ENCODE data around the gene NOC2L.
"Not testable (repeated sequence)": the region's sequence is repeated elsewhere in the genome, so short reads cannot be mapped to it uniquely, and the experiment has no call there.

NOC2L gene

GRCh38 chr1:960363-961131 is 1.5 kb upstream of the NOC2L start, which contains the start of gene KLHL17:
Gene KLHL17, plus strand, starts transcription at chr1:960584. Its CDS starts 110 bp downstream, at chr1:960694.
- peak; percentile 76 for DNase-seq

GRCh38 chr1:959731-960362 is 791 bp upstream of the NOC2L start:
- no peak for DNase-seq

GRCh38 chr1:956636-957035 is 2.4 kb downstream of the NOC2L start:
- no peak for DNase-seq

GRCh38 chr1:955474-955873 is 3.6 kb downstream of the NOC2L start:
- DNase-seq, result no peak

- DNase-seq, result no peak
Observed at GRCh38 chr1:954927-955326, 4.1 kb downstream of the NOC2L start.

GRCh38 chr1:953524-954320 is 5.3 kb downstream of the NOC2L start:
- DNase-seq, result no peak

GRCh38 chr1:952603-953002 is 6.5 kb downstream of the NOC2L start:
- DNase-seq, result no peak

GRCh38 chr1:952201-952600 is 6.9 kb downstream of the NOC2L start:
- DNase-seq, result no peak

- no peak for DNase-seq
Observed at GRCh38 chr1:951364-951763, 7.7 kb downstream of the NOC2L start.

- DNase-seq, result no peak
Observed at GRCh38 chr1:950881-951280, 8.2 kb downstream of the NOC2L start.

- DNase-seq, result no peak
Observed at GRCh38 chr1:950268-950667, 8.8 kb downstream of the NOC2L start.

GRCh38 chr1:947958-948357 is 11.1 kb downstream of the NOC2L start:
- no peak for DNase-seq

- not testable (repeated sequence) for DNase-seq
Observed at GRCh38 chr1:946811-947210, 12.2 kb downstream of the NOC2L start.

- DNase-seq, result no peak
Observed at GRCh38 chr1:945688-946556, 13.1 kb downstream of the NOC2L start.

- DNase-seq, result peak; percentile 71
Observed at GRCh38 chr1:944341-945325, 14.4 kb downstream of the NOC2L start.

- DNase-seq, result no peak
Observed at GRCh38 chr1:943545-944340, 15.3 kb downstream of the NOC2L start.

GRCh38 chr1:942864-943533 is 16.1 kb downstream of the NOC2L start:
- DNase-seq, result peak; percentile 70

GRCh38 chr1:942411-942821 is 16.6 kb downstream of the NOC2L start:
- DNase-seq, result no peak

GRCh38 chr1:941588-942383 is 17.3 kb downstream of the NOC2L start:
- peak; percentile 92 for DNase-seq

Measured in femur (tissue), 1 donor.